ENCODE data around the gene WWOX. TPM values are rescaled to one million over a fixed set of nuclear protein-coding genes. Genes with fewer than 3 reads are reported as not detected.

WWOX gene
- total and polyA plus RNA-seq, 2 of the 4 experiments (the other 2 are of a cell fraction) = 2.7 to 5.4 TPM

GRCh38 chr16:78606545-78606944 is 507.1 kb downstream of the WWOX start:
- ATAC-seq (ENCODE audit: low read depth) (no peak), DNase-seq (no peak)
- Histone ChIP-seq H2BK5ac (ENCODE audit: low read depth, low read length, poor library complexity, severe bottlenecking) (no peak overlapping the region), H3K27me3 (ENCODE audit: control insufficient read depth, insufficient read depth, low read length) (no peaks in the 10 kb centered on the region), H2BK120ac (ENCODE audit: low read depth, low read length) (no peak overlapping the region), H3K23ac (ENCODE audit: low read depth, low read length) (no peak overlapping the region), H3K79me1 (ENCODE audit: low read depth in 1 of 2, low read length in 2 of 2) (no peaks in the 10 kb centered on the region), H2AK5ac (ENCODE audit: low read depth, low read length) (no peak overlapping the region), H4K91ac (ENCODE audit: insufficient read depth, low read depth, low read length) (no peak overlapping the region), H3K27ac (ENCODE audit: insufficient read depth, low read length) (no peak overlapping the region), H2BK15ac (ENCODE audit: low read depth, low read length) (no peak overlapping the region), H3K9me3 (ENCODE audit: control insufficient read depth, insufficient read depth, low read length) (peaks cover 7% of the 10 kb centered on the region), H3K9me1 (ENCODE audit: insufficient read depth, low read length) (no peaks in the 10 kb centered on the region), H2AK9ac (replicated peaks; ENCODE audit: low read depth, low read length, poor library complexity) (no peak overlapping the region), H3K4me2 (ENCODE audit: low read depth, low read length) (no peak overlapping the region), H4K20me1 (ENCODE audit: insufficient read depth, low read length) (no peaks in the 10 kb centered on the region), H3K36me3 (ENCODE audit: control insufficient read depth, insufficient read depth, low read length) (no peaks in the 10 kb centered on the region), H3K4me3 (ENCODE audit: insufficient read depth, low read depth, low read length) (no peak overlapping the region), H4K8ac (ENCODE audit: low read depth in 2 of 2, low read length in 2 of 2) (no peak overlapping the region), H3K14ac (replicated peaks; ENCODE audit: low read depth, low read length) (no peak overlapping the region), H3K9ac (ENCODE audit: low read depth, low read length) (no peak overlapping the region), H4K5ac (ENCODE audit: low read depth, low read length) (no peak overlapping the region), H3K4me1 (ENCODE audit: control insufficient read depth, insufficient read depth, low read length) (no peaks in the 10 kb centered on the region), H2AFZ (replicated peaks; ENCODE audit: low read length, poor library complexity) (no peak overlapping the region), H2BK20ac (ENCODE audit: low read depth, low read length) (no peak overlapping the region), H3K4ac (ENCODE audit: low read depth, low read length) (no peak overlapping the region), H3K56ac (ENCODE audit: extremely low read depth, insufficient read depth, low read length) (no peak overlapping the region), H3K18ac (ENCODE audit: low read depth, low read length) (no peak overlapping the region)
- TF ChIP-seq MXI1 (IDR thresholded peaks at IDR 0.05; ENCODE audit: borderline replicate concordance, low read depth, low read length) = no peak
- no peak for TF ChIP-seq MAFK (IDR thresholded peaks at IDR 0.05; ENCODE audit: low read depth, low read length)
- no peak for TF ChIP-seq ELK1 (IDR thresholded peaks at IDR 0.05; ENCODE audit: borderline replicate concordance, low read depth, low read length)
- TF ChIP-seq BHLHE40 (IDR thresholded peaks at IDR 0.05; ENCODE audit: low read depth, low read length) = no peak
- no peak for TF ChIP-seq USF2 (IDR thresholded peaks at IDR 0.05; ENCODE audit: low read depth, low read length)
- TF ChIP-seq CHD1 (IDR thresholded peaks at IDR 0.05; ENCODE audit: low read depth, low read length) = no peak
- TF ChIP-seq NFE2L2 (IDR thresholded peaks at IDR 0.05; ENCODE audit: low read depth, low read length) = no peak
- WGBS, 2 experiments (ENCODE audit: extremely low coverage in 2 of 2, insufficient read length in 1 of 2) = 92% methylated on average over 2 of the region's 8 CpGs; no CpG with 5 or more reads in 1 of the 2 experiments
- POLR2A ChIA-PET (ENCODE audit: unreplicated experiment) = no interaction called here
- no TSS peak for BruUV-seq (replicated peaks)
- CTCF ChIA-PET = no interaction called here
- dilution Hi-C loops (cut with HindIII; ENCODE audit: low sequenced_read_pairs, unreplicated experiment) (no loop called here), in situ Hi-C loops (cut with MboI; ENCODE audit: low sequenced_read_pairs) (no loop called here), intact Hi-C loops (cut with micrococcal nuclease) (no loop called here)
